Measurements from ENCODE around the gene CLN6. TPM values are rescaled to one million over a fixed set of nuclear protein-coding genes. Genes with fewer than 3 reads are reported as not detected.

The CLN6 gene
- total and polyA plus RNA-seq, 2 of the 4 experiments (the other 2 are of a cell fraction), result 6.5 to 31.9 TPM

GRCh38 chr15:68204776-68205557, 24.6 kb downstream of the CLN6 start, which contains the start of gene CALML4:
Gene CALML4 (minus strand): TSS chr15:68205332. CDS start chr15:68205247, 85 bp downstream.
- H2AFZ ChIP-seq (replicated peaks; ENCODE audit: low read length, poor library complexity), result peak within 1 kb of the TSS; percentile 9
- intact Hi-C loops (cut with micrococcal nuclease), result no loop called here
- H2BK15ac ChIP-seq (ENCODE audit: low read depth, low read length), result no peak within 1 kb of the TSS

More at GRCh38 chr15:68204776-68205557, 24.6 kb downstream of the CLN6 start, which contains the start of gene CALML4:
- Histone ChIP-seq H3K36me3 (ENCODE audit: control insufficient read depth, insufficient read depth, low read length) (0 out of 2 replicates have a peak, but pooled peaks cover 2% of the 10 kb centered on the region), H3K4me1 (ENCODE audit: control insufficient read depth, insufficient read depth, low read length) (peaks cover 3% of the 10 kb centered on the region; the same call in 1 of the 2 replicates), H2BK120ac (ENCODE audit: low read depth, low read length) (no peak within 1 kb of the TSS), H2BK20ac (ENCODE audit: low read depth, low read length) (no peak within 1 kb of the TSS), H2BK5ac (ENCODE audit: low read depth, low read length, poor library complexity, severe bottlenecking) (no peak within 1 kb of the TSS), H3K4me3 (ENCODE audit: insufficient read depth, low read depth, low read length) (no peak within 1 kb of the TSS), H3K4ac (ENCODE audit: low read depth, low read length) (no peak within 1 kb of the TSS), H3K9me1 (ENCODE audit: insufficient read depth, low read length) (no peaks in the 10 kb centered on the region; the same call in 1 of the 2 replicates), H4K91ac (ENCODE audit: insufficient read depth, low read depth, low read length) (no peak within 1 kb of the TSS), H3K56ac (ENCODE audit: extremely low read depth, insufficient read depth, low read length) (no peak within 1 kb of the TSS), H3K27me3 (ENCODE audit: control insufficient read depth, insufficient read depth, low read length) (no peaks in the 10 kb centered on the region), H3K9me3 (ENCODE audit: control insufficient read depth, insufficient read depth, low read length) (no peaks in the 10 kb centered on the region), H3K4me2 (ENCODE audit: low read depth, low read length) (no peak within 1 kb of the TSS), H4K8ac (ENCODE audit: low read depth in 2 of 2, low read length in 2 of 2) (no peak within 1 kb of the TSS), H3K9ac (ENCODE audit: low read depth, low read length) (no peak within 1 kb of the TSS), H4K5ac (ENCODE audit: low read depth, low read length) (no peak within 1 kb of the TSS), H3K23ac (ENCODE audit: low read depth, low read length) (no peak within 1 kb of the TSS), H2AK9ac (replicated peaks; ENCODE audit: low read depth, low read length, poor library complexity) (no peak within 1 kb of the TSS), H3K18ac (ENCODE audit: low read depth, low read length) (no peak within 1 kb of the TSS), H3K14ac (replicated peaks; ENCODE audit: low read depth, low read length) (no peak within 1 kb of the TSS), H4K20me1 (ENCODE audit: insufficient read depth, low read length) (0 out of 2 replicates have a peak, but pooled peaks cover 5% of the 10 kb centered on the region), H3K79me1 (ENCODE audit: low read depth in 1 of 2, low read length in 2 of 2) (peaks cover 4 to 18% of the 10 kb centered on the region in 2 experiments; a peak in 2 of 4 replicates), H3K27ac (ENCODE audit: insufficient read depth, low read length) (no peak within 1 kb of the TSS), H2AK5ac (ENCODE audit: low read depth, low read length) (no peak within 1 kb of the TSS)
- TF ChIP-seq POLR2A (IDR thresholded peaks at IDR 0.05; ENCODE audit: low read depth, low read length) (no peak), FOS (IDR thresholded peaks at IDR 0.05; ENCODE audit: low read depth, low read length) (no peak), SMC3 (IDR thresholded peaks at IDR 0.05; ENCODE audit: low read depth, low read length) (no peak), MAZ (IDR thresholded peaks at IDR 0.05; ENCODE audit: borderline replicate concordance, low read depth, low read length) (no peak), RAD21 (IDR thresholded peaks at IDR 0.05; ENCODE audit: low read length) (no peak), RFX5 (IDR thresholded peaks at IDR 0.05; ENCODE audit: low read depth, low read length) (no peak), MAFK (IDR thresholded peaks at IDR 0.05; ENCODE audit: low read depth, low read length) (no peak), NFE2L2 (IDR thresholded peaks at IDR 0.05; ENCODE audit: low read depth, low read length) (no peak)
- TF ChIP-seq, protein P1, sequence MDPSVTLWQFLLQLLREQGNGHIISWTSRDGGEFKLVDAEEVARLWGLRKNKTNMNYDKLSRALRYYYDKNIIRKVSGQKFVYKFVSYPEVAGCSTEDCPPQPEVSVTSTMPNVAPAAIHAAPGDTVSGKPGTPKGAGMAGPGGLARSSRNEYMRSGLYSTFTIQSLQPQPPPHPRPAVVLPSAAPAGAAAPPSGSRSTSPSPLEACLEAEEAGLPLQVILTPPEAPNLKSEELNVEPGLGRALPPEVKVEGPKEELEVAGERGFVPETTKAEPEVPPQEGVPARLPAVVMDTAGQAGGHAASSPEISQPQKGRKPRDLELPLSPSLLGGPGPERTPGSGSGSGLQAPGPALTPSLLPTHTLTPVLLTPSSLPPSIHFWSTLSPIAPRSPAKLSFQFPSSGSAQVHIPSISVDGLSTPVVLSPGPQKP (IDR thresholded peaks at IDR 0.05; ENCODE audit: borderline replicate concordance, low read depth, low read length), result no peak
- TF ChIP-seq, protein P2, sequence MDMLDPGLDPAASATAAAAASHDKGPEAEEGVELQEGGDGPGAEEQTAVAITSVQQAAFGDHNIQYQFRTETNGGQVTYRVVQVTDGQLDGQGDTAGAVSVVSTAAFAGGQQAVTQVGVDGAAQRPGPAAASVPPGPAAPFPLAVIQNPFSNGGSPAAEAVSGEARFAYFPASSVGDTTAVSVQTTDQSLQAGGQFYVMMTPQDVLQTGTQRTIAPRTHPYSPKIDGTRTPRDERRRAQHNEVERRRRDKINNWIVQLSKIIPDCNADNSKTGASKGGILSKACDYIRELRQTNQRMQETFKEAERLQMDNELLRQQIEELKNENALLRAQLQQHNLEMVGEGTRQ (IDR thresholded peaks at IDR 0.05; ENCODE audit: low read depth, low read length), result no peak
- TF ChIP-seq, protein P3, sequence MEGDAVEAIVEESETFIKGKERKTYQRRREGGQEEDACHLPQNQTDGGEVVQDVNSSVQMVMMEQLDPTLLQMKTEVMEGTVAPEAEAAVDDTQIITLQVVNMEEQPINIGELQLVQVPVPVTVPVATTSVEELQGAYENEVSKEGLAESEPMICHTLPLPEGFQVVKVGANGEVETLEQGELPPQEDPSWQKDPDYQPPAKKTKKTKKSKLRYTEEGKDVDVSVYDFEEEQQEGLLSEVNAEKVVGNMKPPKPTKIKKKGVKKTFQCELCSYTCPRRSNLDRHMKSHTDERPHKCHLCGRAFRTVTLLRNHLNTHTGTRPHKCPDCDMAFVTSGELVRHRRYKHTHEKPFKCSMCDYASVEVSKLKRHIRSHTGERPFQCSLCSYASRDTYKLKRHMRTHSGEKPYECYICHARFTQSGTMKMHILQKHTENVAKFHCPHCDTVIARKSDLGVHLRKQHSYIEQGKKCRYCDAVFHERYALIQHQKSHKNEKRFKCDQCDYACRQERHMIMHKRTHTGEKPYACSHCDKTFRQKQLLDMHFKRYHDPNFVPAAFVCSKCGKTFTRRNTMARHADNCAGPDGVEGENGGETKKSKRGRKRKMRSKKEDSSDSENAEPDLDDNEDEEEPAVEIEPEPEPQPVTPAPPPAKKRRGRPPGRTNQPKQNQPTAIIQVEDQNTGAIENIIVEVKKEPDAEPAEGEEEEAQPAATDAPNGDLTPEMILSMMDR (conservative IDR thresholded peaks at IDR 0.05; ENCODE audit: low read depth, low read length), result no peak
- ChIA-PET POLR2A (ENCODE audit: unreplicated experiment) (no interaction called here), CTCF (no interaction called here)
- no peak for DNase-seq
- dilution Hi-C loops (cut with HindIII; ENCODE audit: low sequenced_read_pairs, unreplicated experiment), result no loop called here
- no TSS peak for BruUV-seq (replicated peaks)
- in situ Hi-C loops (cut with MboI; ENCODE audit: low sequenced_read_pairs), result no loop called here
- 32% methylated on average over 5 of the region's 16 CpGs; no CpG with 5 or more reads in 1 of the 2 experiments for WGBS, 2 experiments (ENCODE audit: extremely low coverage in 2 of 2, insufficient read length in 1 of 2)
- ATAC-seq (ENCODE audit: low read depth), result peak; percentile 22
